Measurements from ENCODE around the gene PURB. TPM values are rescaled to one million over a fixed set of nuclear protein-coding genes. Genes with fewer than 3 reads are reported as not detected.

Gene PURB
- total and polyA plus RNA-seq, 9 of the 15 experiments (the other 6 are each of a cell fraction or from before 2014, with no cell fraction given) = 1.6 to 14.1 (median 8.8) TPM

GRCh38 chr7:44867073-44867995 lies 18.0 kb downstream of the PURB start (continued):
- TF ChIP-seq HDAC2 (IDR thresholded peaks at IDR 0.05) (no peak), SMARCA4 (IDR thresholded peaks at IDR 0.05) (peak; percentile 75), FOXP4 (CRISPR knock-in tag; IDR thresholded peaks at IDR 0.05; ENCODE audit: borderline replicate concordance) (no peak), FOSL1 (tag; conservative IDR thresholded peaks at IDR 0.05) (peak; percentile 92), NCOA2 (IDR thresholded peaks at IDR 0.05; ENCODE audit: partially characterized antibody in 2 of 2) (no peak), ZFP91 (CRISPR knock-in tag; IDR thresholded peaks at IDR 0.05) (no peak), MCM2 (IDR thresholded peaks at IDR 0.05; ENCODE audit: low read depth) (no peak), ZNF778 (CRISPR knock-in tag; IDR thresholded peaks at IDR 0.05) (no peak), RAD51 (IDR thresholded peaks at IDR 0.05; ENCODE audit: borderline replicate concordance, low read depth) (no peak), IRF9 (tag; IDR thresholded peaks at IDR 0.05) (no peak), NELFE (IDR thresholded peaks at IDR 0.05; ENCODE audit: insufficient read depth, insufficient read length) (no peak), RBM34 (IDR thresholded peaks at IDR 0.05; ENCODE audit: borderline replicate concordance, insufficient read depth, low read length) (no peak), PCBP1 (IDR thresholded peaks at IDR 0.05; ENCODE audit: low read depth, low read length, poor library complexity, severe bottlenecking) (no peak), ATF7 (IDR thresholded peaks at IDR 0.05) (peak; percentile 88), FOXP1 (CRISPR knock-in tag; IDR thresholded peaks at IDR 0.05) (no peak), PKNOX1 (IDR thresholded peaks at IDR 0.05) (0 out of 2 replicates have a peak, but pooled peaks have one; percentile 54), RBM25 (IDR thresholded peaks at IDR 0.05; ENCODE audit: low read depth, low read length, severe bottlenecking) (no peak), ZNF644 (tag; IDR thresholded peaks at IDR 0.05; ENCODE audit: low read depth) (no peak), NRF1 (conservative IDR thresholded peaks at IDR 0.05 in 1 of 2, IDR thresholded peaks at IDR 0.05 in 1 of 2) (no peak), TAF9B (IDR thresholded peaks at IDR 0.05; ENCODE audit: partially characterized antibody) (peak; percentile 48), KLF13 (tag; IDR thresholded peaks at IDR 0.05; ENCODE audit: borderline replicate concordance, low read depth) (no peak), EP300 (IDR thresholded peaks at IDR 0.05; ENCODE audit: low read length) (peak; percentile 32; the same call in 1 of the 2 replicates)

Measured in K562 (cell line).